Measurements from ENCODE around the gene CLDN2. TPM values are rescaled to one million over a fixed set of nuclear protein-coding genes. Genes with fewer than 3 reads are reported as not detected.
A peak's percentile ranks its signal among the peaks of the same experiment; 100 is the strongest.

CLDN2 gene
- total and polyA plus RNA-seq, 2 of the 13 experiments (the other 11 are each of a cell fraction or from before 2014, with no cell fraction given), result 1.3 to 1.5 TPM

DNA sequence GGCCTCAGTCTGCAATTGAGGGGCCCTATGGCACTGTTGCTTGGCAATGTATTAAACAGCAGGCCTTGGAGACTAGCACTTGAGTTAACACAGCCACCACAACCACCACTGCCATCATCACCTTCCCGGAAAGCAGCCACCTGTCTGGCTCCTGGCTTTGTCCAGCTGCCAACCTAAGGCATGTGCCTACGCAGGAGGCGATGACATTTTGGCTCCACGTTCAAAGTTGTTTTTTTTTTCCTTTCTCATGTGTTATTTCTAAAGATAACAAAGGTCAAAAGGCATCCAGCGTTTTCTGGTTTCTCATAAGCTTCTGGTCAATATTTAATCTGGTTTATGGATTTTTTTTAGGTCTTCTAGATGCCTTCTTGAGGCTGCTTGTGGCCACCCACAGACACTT, 7.5 kb downstream of the CLDN2 start:
- in situ Hi-C loops (cut with HindIII; ENCODE audit: extremely low pct_ligation_motif_present, low pct_unique_long_range_greater_than_20kb), result no loop called here
- H3K4me1 ChIP-seq (ENCODE audit: insufficient read depth, low read length), result peaks cover 48% of the 10 kb centered on the region
- 18% methylated on average over 5 of the region's 5 CpGs for WGBS (ENCODE audit: low lambda C conversion rate)
- FAIRE-seq (no peak), DNase-seq (ENCODE audit: low spot score) (peak; percentile 25), ATAC-seq (peak; percentile 12; the same call in 2 of the 3 replicates)
- no peak overlapping the region for H3K4me2 ChIP-seq (ENCODE audit: low read depth, low read length)
- H3K36me3 ChIP-seq (replicated peaks in 1 of 2; ENCODE audit: control insufficient read depth in 1 of 2, insufficient read depth in 2 of 2, low read length in 2 of 2), result no peaks in the 10 kb centered on the region
- intact Hi-C loops (cut with micrococcal nuclease; ENCODE audit: unreplicated experiment), result no loop called here
- H3K79me2 ChIP-seq (ENCODE audit: insufficient read depth, low read length), result no peaks in the 10 kb centered on the region
- ChIA-PET POLR2A (interaction anchor here (1.0 kb wide), 1 partner anchor 26 kb away, joined by 7 read pairs; no protein-coding TSS in a partner anchor), CTCF (ENCODE audit: low intra/inter-chr PET ratio, low total read pairs) (no interaction called here)
- H3K4me3 ChIP-seq (replicated peaks in 1 of 3; ENCODE audit: insufficient read depth in 1 of 3, low read depth in 2 of 3, low read length in 3 of 3), result no peak overlapping the region
- H3K9ac ChIP-seq (ENCODE audit: insufficient read depth, low read depth, low read length), result no peak overlapping the region
- H3K9me3 ChIP-seq (ENCODE audit: low read length), result no peaks in the 10 kb centered on the region
- no peaks in the 10 kb centered on the region for H3K27me3 ChIP-seq (ENCODE audit: control insufficient read depth in 1 of 2, insufficient read depth in 2 of 2, low read length in 2 of 2)
- no peak overlapping the region for H3K27ac ChIP-seq (ENCODE audit: extremely low read length, insufficient read depth, low read length)
- no peaks in the 10 kb centered on the region for H4K20me1 ChIP-seq (ENCODE audit: insufficient read depth, low read length)
- no TSS peak for BruUV-seq (replicated peaks)
- no peak overlapping the region for H2AFZ ChIP-seq (ENCODE audit: low read length)
- no peak for TF ChIP-seq MAX (IDR thresholded peaks at IDR 0.05)
- TF ChIP-seq, protein P1, sequence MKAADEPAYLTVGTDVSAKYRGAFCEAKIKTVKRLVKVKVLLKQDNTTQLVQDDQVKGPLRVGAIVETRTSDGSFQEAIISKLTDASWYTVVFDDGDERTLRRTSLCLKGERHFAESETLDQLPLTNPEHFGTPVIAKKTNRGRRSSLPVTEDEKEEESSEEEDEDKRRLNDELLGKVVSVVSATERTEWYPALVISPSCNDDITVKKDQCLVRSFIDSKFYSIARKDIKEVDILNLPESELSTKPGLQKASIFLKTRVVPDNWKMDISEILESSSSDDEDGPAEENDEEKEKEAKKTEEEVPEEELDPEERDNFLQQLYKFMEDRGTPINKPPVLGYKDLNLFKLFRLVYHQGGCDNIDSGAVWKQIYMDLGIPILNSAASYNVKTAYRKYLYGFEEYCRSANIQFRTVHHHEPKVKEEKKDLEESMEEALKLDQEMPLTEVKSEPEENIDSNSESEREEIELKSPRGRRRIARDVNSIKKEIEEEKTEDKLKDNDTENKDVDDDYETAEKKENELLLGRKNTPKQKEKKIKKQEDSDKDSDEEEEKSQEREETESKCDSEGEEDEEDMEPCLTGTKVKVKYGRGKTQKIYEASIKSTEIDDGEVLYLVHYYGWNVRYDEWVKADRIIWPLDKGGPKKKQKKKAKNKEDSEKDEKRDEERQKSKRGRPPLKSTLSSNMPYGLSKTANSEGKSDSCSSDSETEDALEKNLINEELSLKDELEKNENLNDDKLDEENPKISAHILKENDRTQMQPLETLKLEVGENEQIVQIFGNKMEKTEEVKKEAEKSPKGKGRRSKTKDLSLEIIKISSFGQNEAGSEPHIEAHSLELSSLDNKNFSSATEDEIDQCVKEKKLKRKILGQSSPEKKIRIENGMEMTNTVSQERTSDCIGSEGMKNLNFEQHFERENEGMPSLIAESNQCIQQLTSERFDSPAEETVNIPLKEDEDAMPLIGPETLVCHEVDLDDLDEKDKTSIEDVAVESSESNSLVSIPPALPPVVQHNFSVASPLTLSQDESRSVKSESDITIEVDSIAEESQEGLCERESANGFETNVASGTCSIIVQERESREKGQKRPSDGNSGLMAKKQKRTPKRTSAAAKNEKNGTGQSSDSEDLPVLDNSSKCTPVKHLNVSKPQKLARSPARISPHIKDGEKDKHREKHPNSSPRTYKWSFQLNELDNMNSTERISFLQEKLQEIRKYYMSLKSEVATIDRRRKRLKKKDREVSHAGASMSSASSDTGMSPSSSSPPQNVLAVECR (CRISPR knock-in tag; IDR thresholded peaks at IDR 0.05; ENCODE audit: borderline replicate concordance), result no peak
- no peak for TF ChIP-seq ZNF318 (CRISPR knock-in tag; IDR thresholded peaks at IDR 0.05)
- no peak for TF ChIP-seq RBAK (CRISPR knock-in tag; IDR thresholded peaks at IDR 0.05)
- TF ChIP-seq SCMH1 (CRISPR knock-in tag; IDR thresholded peaks at IDR 0.05; ENCODE audit: borderline replicate concordance), result no peak
- TF ChIP-seq ZNF296 (CRISPR knock-in tag; conservative IDR thresholded peaks at IDR 0.05), result no peak
- TF ChIP-seq ZNF24 (IDR thresholded peaks at IDR 0.05), result no peak
- no peak for TF ChIP-seq IRF2 (CRISPR knock-in tag; IDR thresholded peaks at IDR 0.05)
- TF ChIP-seq THAP7 (CRISPR knock-in tag; IDR thresholded peaks at IDR 0.05), result no peak

All from HepG2 (cell line).